CD14-positive monocyte (primary cell): Measurements from ENCODE around the gene CHI3L1. TPM values are rescaled to one million over a fixed set of nuclear protein-coding genes. Genes with fewer than 3 reads are reported as not detected.

Experiments used
- DNase-seq, 3 donors: peaks; one replicate each; pipeline ENCODE4 v3.0.0-alpha.2; 2011 to 2022
- H2AFZ ChIP-seq: 2 replicates; pipeline ENCODE4 v1.6.0; 2012; ENCODE audit warnings: mild to moderate bottlenecking, low read depth, low read length, inconsistent platforms; ENCODE audit not compliant: insufficient read depth, poor library complexity, severe bottlenecking
- H3K27ac ChIP-seq, 2 donors: 1 replicate in 1 of 2; 2 replicates in 1 of 2; pipeline ENCODE4 v1.5.1; 2012 to 2013; ENCODE audit warnings: low read length in 2 of 2, control low read depth in 1 of 2, inconsistent platforms in 1 of 2, low read depth in 1 of 2, mild to moderate bottlenecking in 1 of 2
- H3K27me3 ChIP-seq, 2 donors: one replicate each; pipeline versions ENCODE4 v1.6.0 to v1.6.1; 2011 to 2013; ENCODE audit warnings: low read length in 2 of 2; ENCODE audit not compliant: control insufficient read depth in 2 of 2, insufficient read depth in 2 of 2
- H3K36me3 ChIP-seq, 2 donors: replicated peaks in 1 of 2; 1 replicate in 1 of 2; 2 replicates in 1 of 2; pipeline versions ENCODE4 v1.5.1 to v1.6.1; 2012 to 2013; ENCODE audit warnings: low read length in 2 of 2, control low read depth in 1 of 2, inconsistent platforms in 1 of 2, mild to moderate bottlenecking in 1 of 2; ENCODE audit not compliant: insufficient read depth in 2 of 2, control insufficient read depth in 1 of 2
- H3K4me1 ChIP-seq, 2 donors: 1 replicate in 1 of 2; 2 replicates in 1 of 2; pipeline versions ENCODE4 v1.5.1 to v1.6.1; 2012 to 2013; ENCODE audit warnings: low read length in 2 of 2, control low read depth in 1 of 2, inconsistent platforms in 1 of 2, mild to moderate bottlenecking in 1 of 2, moderate library complexity in 1 of 2; ENCODE audit not compliant: insufficient read depth in 2 of 2, control insufficient read depth in 1 of 2
- H3K4me2 ChIP-seq: replicated peaks from 2 replicates; pipeline ENCODE3; 2012; ENCODE audit warnings: low read length, moderate library complexity, mild to moderate bottlenecking; ENCODE audit not compliant: poor library complexity, severe bottlenecking; ENCODE audit errors: extremely low read depth
- H3K4me3 ChIP-seq, 3 experiments: fragments of 200-600 bp in 1 of 3; sonication (generic) in 1 of 3; replicated peaks in 1 of 3; 1 replicate in 2 of 3; 2 replicates in 1 of 3; pipeline ENCODE4 v1.5.1; 2011 to 2013; ENCODE audit warnings: low read length in 3 of 3, mild to moderate bottlenecking in 3 of 3, control low read depth in 2 of 3, low read depth in 2 of 3, inconsistent platforms in 1 of 3, moderate library complexity in 1 of 3
- H3K79me2 ChIP-seq: 2 replicates; pipeline ENCODE4 v1.6.0; 2012; ENCODE audit warnings: mild to moderate bottlenecking, control low read depth, inconsistent platforms, low read length, moderate library complexity; ENCODE audit not compliant: insufficient read depth
- H3K9ac ChIP-seq: 2 replicates; pipeline ENCODE4 v1.6.0; 2017; ENCODE audit warnings: low read length, mild to moderate bottlenecking; ENCODE audit not compliant: insufficient read depth, poor library complexity, severe bottlenecking
- H3K9me3 ChIP-seq, 2 donors: replicated peaks in 1 of 2; 1 replicate in 1 of 2; 2 replicates in 1 of 2; pipeline versions ENCODE4 v1.5.1 to v1.6.1; 2012 to 2013; ENCODE audit warnings: low read length in 2 of 2, control low read depth in 1 of 2; ENCODE audit not compliant: control insufficient read depth in 1 of 2, insufficient read depth in 1 of 2
- H4K20me1 ChIP-seq: 2 replicates; pipeline ENCODE4 v1.6.0; 2012; ENCODE audit warnings: mild to moderate bottlenecking, low read length, control low read depth, moderate library complexity; ENCODE audit not compliant: insufficient read depth
- H3K27ac Mint-ChIP-seq, 7 donors: one replicate each; pipeline ENCODE4 v1.8.0; 2020; ENCODE audit warnings: mild to moderate bottlenecking in 7 of 7, mixed read lengths in 7 of 7, moderate library complexity in 6 of 7, inconsistent platforms in 2 of 7
- H3K27me3 Mint-ChIP-seq, 3 donors: one replicate each; pipeline ENCODE4 v1.8.0; 2021 to 2022; ENCODE audit warnings: low read depth in 3 of 3, mild to moderate bottlenecking in 3 of 3, mixed read lengths in 3 of 3, moderate library complexity in 3 of 3, inconsistent platforms in 1 of 3
- H3K36me3 Mint-ChIP-seq, 2 donors: one replicate each; pipeline ENCODE4 v1.8.0; 2020; ENCODE audit warnings: mixed read lengths in 2 of 2, inconsistent platforms in 1 of 2, mild to moderate bottlenecking in 1 of 2
- H3K4me1 Mint-ChIP-seq: one replicate; pipeline ENCODE4 v1.8.0; 2020; ENCODE audit warnings: mild to moderate bottlenecking, mixed read lengths
- H3K4me3 Mint-ChIP-seq, 2 donors: one replicate each; pipeline ENCODE4 v1.8.0; 2020; ENCODE audit warnings: mild to moderate bottlenecking in 2 of 2, mixed read lengths in 2 of 2, moderate library complexity in 1 of 2
- H3K9me3 Mint-ChIP-seq, 7 donors: one replicate each; pipeline ENCODE4 v1.8.0; 2020 to 2022; ENCODE audit warnings: mixed read lengths in 7 of 7, mild to moderate bottlenecking in 6 of 7, moderate library complexity in 6 of 7, inconsistent platforms in 2 of 7
- WGBS: methylation state at CpG from one replicate; pipeline ENCODE4 v1.1.5; 2013; ENCODE audit warnings: missing lambda C conversion rate; ENCODE audit not compliant: insufficient coverage; 5-methylcytosine and 5-hydroxymethylcytosine counted together
- intact Hi-C, 2 donors: fragments of 100-400 bp; cut with micrococcal nuclease; formaldehyde crosslinking; loops; one replicate each; pipeline versions ENCODE4 v1.15.0 to v1.15.1; 2023
- polyA plus RNA-seq, 3 donors: library from polyadenylated mRNA; depleted of rRNA in 1 of 3; unstranded in 2 of 3; stranded (reverse) in 1 of 3; fragments of 300-500 nt in 2 of 3; fragments of >200 nt in 1 of 3; fragmentation: Illumina TruSeq in 2 of 3; gene quantifications; 1 replicate in 2 of 3; 2 replicates in 1 of 3; pipeline ENCODE4 v1.2.3, GENCODE V29; 2012 to 2021
- TF ChIP-seq, protein P1 (sequence below): fragments of 200-600 bp; IDR thresholded peaks from one replicate; pipeline ENCODE4 v1.8.0; 2022; ENCODE audit warnings: antibody characterized with exemption, mild to moderate bottlenecking

Gene CHI3L1
- polyA plus RNA-seq, 3 donors = 0.37 to 0.44 (median 0.43) TPM

GRCh38 chr1:203187304-203187685 is 791 bp upstream of the CHI3L1 start:
- Histone ChIP-seq H4K20me1 (no peaks in the 10 kb centered on the region), H3K27ac (no peak overlapping the region), H3K4me1 (peaks cover 8 to 17% of the 10 kb centered on the region in 2 donors), H3K27me3 (no peaks in the 10 kb centered on the region), H3K9me3 (no peaks in the 10 kb centered on the region), H3K4me2 (no peak overlapping the region), H3K4me3 (no peak overlapping the region), H3K36me3 (no peaks in the 10 kb centered on the region), H3K79me2 (no peaks in the 10 kb centered on the region), H2AFZ (peak overlapping the region; percentile 21), H3K9ac (no peak overlapping the region)
- 32% methylated on average over 5 of the region's 7 CpGs for WGBS
- intact Hi-C loops = no loop called here
- TF ChIP-seq, protein P1, sequence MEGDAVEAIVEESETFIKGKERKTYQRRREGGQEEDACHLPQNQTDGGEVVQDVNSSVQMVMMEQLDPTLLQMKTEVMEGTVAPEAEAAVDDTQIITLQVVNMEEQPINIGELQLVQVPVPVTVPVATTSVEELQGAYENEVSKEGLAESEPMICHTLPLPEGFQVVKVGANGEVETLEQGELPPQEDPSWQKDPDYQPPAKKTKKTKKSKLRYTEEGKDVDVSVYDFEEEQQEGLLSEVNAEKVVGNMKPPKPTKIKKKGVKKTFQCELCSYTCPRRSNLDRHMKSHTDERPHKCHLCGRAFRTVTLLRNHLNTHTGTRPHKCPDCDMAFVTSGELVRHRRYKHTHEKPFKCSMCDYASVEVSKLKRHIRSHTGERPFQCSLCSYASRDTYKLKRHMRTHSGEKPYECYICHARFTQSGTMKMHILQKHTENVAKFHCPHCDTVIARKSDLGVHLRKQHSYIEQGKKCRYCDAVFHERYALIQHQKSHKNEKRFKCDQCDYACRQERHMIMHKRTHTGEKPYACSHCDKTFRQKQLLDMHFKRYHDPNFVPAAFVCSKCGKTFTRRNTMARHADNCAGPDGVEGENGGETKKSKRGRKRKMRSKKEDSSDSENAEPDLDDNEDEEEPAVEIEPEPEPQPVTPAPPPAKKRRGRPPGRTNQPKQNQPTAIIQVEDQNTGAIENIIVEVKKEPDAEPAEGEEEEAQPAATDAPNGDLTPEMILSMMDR = no peak
- DNase-seq = no peak
- peaks cover 3 to 19% (median 6%) of the 10 kb centered on the region in 3 donors for H3K27me3 Mint-ChIP-seq
- no peaks in the 10 kb centered on the region for H3K36me3 Mint-ChIP-seq
- H3K9me3 Mint-ChIP-seq = no peaks in the 10 kb centered on the region
- no peak overlapping the region for H3K27ac Mint-ChIP-seq
- no peak overlapping the region for H3K4me3 Mint-ChIP-seq
- H3K4me1 Mint-ChIP-seq = peaks cover 23% of the 10 kb centered on the region

DNA sequence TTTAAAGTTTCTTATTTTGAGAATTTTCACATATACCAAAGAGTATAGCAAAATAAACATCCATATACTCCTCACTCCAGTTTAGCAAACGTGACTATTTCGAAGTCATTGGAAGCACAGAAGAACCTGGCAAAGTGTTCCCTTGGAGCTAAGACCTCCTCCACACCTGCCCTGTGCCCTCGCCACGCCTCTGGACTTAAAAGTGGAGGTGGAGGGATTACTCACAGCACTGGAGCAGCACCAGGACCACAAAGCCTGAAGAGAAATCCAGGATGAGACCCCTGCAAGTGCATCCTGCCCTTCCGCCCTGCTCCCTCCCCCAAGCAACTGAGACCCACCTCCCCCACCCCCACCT is 436 bp downstream of the CHI3L1 start:
- Histone ChIP-seq H4K20me1 (no peaks in the 10 kb centered on the region), H3K36me3 (no peaks in the 10 kb centered on the region), H3K9me3 (no peaks in the 10 kb centered on the region), H3K9ac (no peak overlapping the region), H3K4me2 (no peak overlapping the region), H3K27me3 (no peaks in the 10 kb centered on the region), H3K4me3 (no peak overlapping the region), H3K79me2 (no peaks in the 10 kb centered on the region), H3K4me1 (peaks cover 8 to 17% of the 10 kb centered on the region in 2 donors), H2AFZ (no peak overlapping the region), H3K27ac (no peak overlapping the region)
- Mint-ChIP-seq H3K27ac (no peak overlapping the region), H3K4me1 (peaks cover 29% of the 10 kb centered on the region), H3K36me3 (no peaks in the 10 kb centered on the region), H3K9me3 (no peaks in the 10 kb centered on the region), H3K4me3 (no peak overlapping the region), H3K27me3 (peaks cover 3 to 19% (median 7%) of the 10 kb centered on the region in 3 donors)
- DNase-seq = no peak
- TF ChIP-seq, protein P1 = no peak
- WGBS = 73% methylated on average over 1 of the region's 5 CpGs
- intact Hi-C loops = no loop called here
